Right lobe of liver (tissue), 6 donors: ENCODE measurements around the gene ADAMTS6. TPM values are rescaled to one million over a fixed set of nuclear protein-coding genes. Genes with fewer than 3 reads are reported as not detected.

Experiments used
- ATAC-seq, 4 donors: fragments of 200-7000 bp; cut with Tn5 transposase; one replicate each; pipeline ENCODE4 v1.9.1; 2020; ENCODE audit warnings: mild to moderate bottlenecking in 4 of 4, moderate library complexity in 4 of 4
- DNase-seq, 3 donors: peaks; one replicate each; pipeline ENCODE4 v3.0.0-alpha.2; 2020
- H3K27ac ChIP-seq, 3 donors: fragments of 200-600 bp; one replicate each; pipeline ENCODE4 v1.8.0; 2022
- H3K27me3 ChIP-seq, 2 donors: fragments of 200-600 bp; one replicate each; pipeline ENCODE4 v1.8.0; 2022
- H3K36me3 ChIP-seq, 4 donors: fragments of 200-600 bp; sonication (generic) in 1 of 4; one replicate each; pipeline versions ENCODE4 v1.5.1 to v1.8.0; 2017 to 2022; ENCODE audit warnings: control low read depth in 1 of 4
- H3K4me1 ChIP-seq, 4 donors: fragments of 200-600 bp; sonication (generic) in 1 of 4; one replicate each; pipeline versions ENCODE4 v1.5.1 to v1.8.0; 2017 to 2022; ENCODE audit warnings: control low read depth in 1 of 4
- H3K4me3 ChIP-seq, 3 donors: fragments of 200-600 bp; one replicate each; pipeline ENCODE4 v1.8.0; 2022
- H3K9me3 ChIP-seq, 4 donors: fragments of 200-600 bp; sonication (generic) in 1 of 4; one replicate each; pipeline versions ENCODE4 v1.5.1 to v1.8.0; 2017 to 2022; ENCODE audit warnings: control low read depth in 1 of 4
- POLR2A ChIP-seq: fragments of 450-650 bp; IDR thresholded peaks from one replicate; pipeline ENCODE4 v1.6.1; 2017; ENCODE audit warnings: antibody characterized with exemption, mild to moderate bottlenecking
- WGBS: methylation state at CpG from one replicate; pipeline ENCODE4 v1.1.6; 2018; ENCODE audit warnings: low coverage, low lambda C conversion rate; ENCODE audit not compliant: insufficient coverage; ENCODE audit errors: missing lambda C conversion rate; 5-methylcytosine and 5-hydroxymethylcytosine counted together
- intact Hi-C, 2 donors: fragments of 100-400 bp; cut with DNase I; formaldehyde crosslinking; loops; one replicate each; pipeline versions ENCODE4 v1.11.2 to v1.14.1; 2022
- total RNA-seq, 6 experiments: library from RNA; depleted of rRNA in 2 of 6; stranded (reverse); fragments of >200 nt in 2 of 6; fragmentation: NEBNext Ultra II Directional in 3 of 6; extraction: Animal tissue kit (Norgen Biotek cat#: 25700) in 3 of 6; gene quantifications; one replicate each; pipeline versions ENCODE4 v1.1.0 to v1.2.4, GENCODE V29; 2016 to 2023
- TF ChIP-seq, protein P1 (sequence below), 4 donors: fragments of 200-600 bp in 3 of 4; fragments of 450-650 bp in 1 of 4; IDR thresholded peaks; one replicate each; pipeline versions ENCODE4 v1.5.1 to v1.8.0; 2016 to 2022; ENCODE audit warnings: antibody characterized with exemption in 4 of 4, mild to moderate bottlenecking in 2 of 4
- donor health status: DM: no; HTN: yes; CAD: no.
- donor health status: DM: no; HTN: no; CAD: no.
- donor health status: DM: no; HTN: no; CAD: no.
- donor health status: DM: no; HTN: yes; CAD: no.
- donor health status: DM: no; HTN: yes; CAD: no.

ADAMTS6 gene
- total RNA-seq, 6 experiments from 2014 or later = 0.17 to 0.56 (median 0.40) TPM

DNA sequence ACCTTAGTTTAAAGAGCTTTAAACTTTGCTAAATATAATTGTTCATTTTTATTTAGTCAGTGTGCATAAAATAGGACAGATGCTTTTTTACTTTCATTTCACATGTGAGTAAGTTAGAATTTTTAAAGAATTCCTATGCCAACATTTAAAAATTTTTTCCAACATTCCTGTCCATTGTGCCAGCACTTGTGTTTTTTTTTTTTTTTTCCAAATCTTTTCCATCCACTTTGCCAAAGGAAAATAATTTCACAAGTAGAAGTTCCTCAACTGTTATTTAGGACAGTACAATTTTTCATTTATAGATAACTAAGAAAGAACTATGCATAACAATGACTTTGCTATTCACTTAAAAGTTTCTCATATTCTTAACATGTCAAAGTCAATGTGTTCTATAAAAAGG lies 189.5 kb downstream of the ADAMTS6 start:
- intact Hi-C loops = no loop called here
- Histone ChIP-seq H3K27ac (no peak overlapping the region), H3K36me3 (no peaks in the 10 kb centered on the region), H3K4me1 (no peaks in the 10 kb centered on the region), H3K4me3 (no peak overlapping the region), H3K27me3 (no peaks in the 10 kb centered on the region), H3K9me3 (no peaks in the 10 kb centered on the region)
- DNase-seq = no peak
- ATAC-seq = no peak
- TF ChIP-seq, protein P1, sequence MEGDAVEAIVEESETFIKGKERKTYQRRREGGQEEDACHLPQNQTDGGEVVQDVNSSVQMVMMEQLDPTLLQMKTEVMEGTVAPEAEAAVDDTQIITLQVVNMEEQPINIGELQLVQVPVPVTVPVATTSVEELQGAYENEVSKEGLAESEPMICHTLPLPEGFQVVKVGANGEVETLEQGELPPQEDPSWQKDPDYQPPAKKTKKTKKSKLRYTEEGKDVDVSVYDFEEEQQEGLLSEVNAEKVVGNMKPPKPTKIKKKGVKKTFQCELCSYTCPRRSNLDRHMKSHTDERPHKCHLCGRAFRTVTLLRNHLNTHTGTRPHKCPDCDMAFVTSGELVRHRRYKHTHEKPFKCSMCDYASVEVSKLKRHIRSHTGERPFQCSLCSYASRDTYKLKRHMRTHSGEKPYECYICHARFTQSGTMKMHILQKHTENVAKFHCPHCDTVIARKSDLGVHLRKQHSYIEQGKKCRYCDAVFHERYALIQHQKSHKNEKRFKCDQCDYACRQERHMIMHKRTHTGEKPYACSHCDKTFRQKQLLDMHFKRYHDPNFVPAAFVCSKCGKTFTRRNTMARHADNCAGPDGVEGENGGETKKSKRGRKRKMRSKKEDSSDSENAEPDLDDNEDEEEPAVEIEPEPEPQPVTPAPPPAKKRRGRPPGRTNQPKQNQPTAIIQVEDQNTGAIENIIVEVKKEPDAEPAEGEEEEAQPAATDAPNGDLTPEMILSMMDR (IDR thresholded peaks at IDR 0.05) = no peak
- no peak for TF ChIP-seq POLR2A

DNA sequence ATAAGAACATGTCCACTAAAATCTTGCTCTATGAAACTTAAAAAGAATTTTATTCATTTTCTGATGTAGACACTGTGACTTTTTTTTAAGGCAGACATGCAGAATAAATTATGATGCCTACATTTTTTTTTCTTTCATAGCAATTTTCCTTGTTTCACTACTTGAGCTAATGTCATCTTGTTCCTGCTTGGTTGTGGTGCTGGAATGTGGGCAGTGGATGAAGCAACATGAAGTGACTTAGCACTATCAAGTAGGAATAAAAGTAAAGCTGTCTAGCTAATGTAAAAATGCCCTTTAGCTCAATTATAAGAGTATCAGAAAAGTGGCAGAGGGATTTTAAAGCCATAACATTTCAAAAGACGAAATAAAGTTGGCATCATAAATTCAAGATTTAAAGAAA lies 191.0 kb downstream of the ADAMTS6 start:
- H3K36me3 ChIP-seq = no peaks in the 10 kb centered on the region
- intact Hi-C loops = no loop called here
- H3K4me1 ChIP-seq = no peaks in the 10 kb centered on the region
- no peaks in the 10 kb centered on the region for H3K9me3 ChIP-seq
- no peak overlapping the region for H3K27ac ChIP-seq
- 100% methylated on average over 1 of the region's 1 CpG for WGBS
- no peak for DNase-seq
- ATAC-seq = no peak
- no peak overlapping the region for H3K4me3 ChIP-seq
- H3K27me3 ChIP-seq = no peaks in the 10 kb centered on the region
- TF ChIP-seq POLR2A = no peak
- TF ChIP-seq, protein P1 (IDR thresholded peaks at IDR 0.05) = no peak

DNA sequence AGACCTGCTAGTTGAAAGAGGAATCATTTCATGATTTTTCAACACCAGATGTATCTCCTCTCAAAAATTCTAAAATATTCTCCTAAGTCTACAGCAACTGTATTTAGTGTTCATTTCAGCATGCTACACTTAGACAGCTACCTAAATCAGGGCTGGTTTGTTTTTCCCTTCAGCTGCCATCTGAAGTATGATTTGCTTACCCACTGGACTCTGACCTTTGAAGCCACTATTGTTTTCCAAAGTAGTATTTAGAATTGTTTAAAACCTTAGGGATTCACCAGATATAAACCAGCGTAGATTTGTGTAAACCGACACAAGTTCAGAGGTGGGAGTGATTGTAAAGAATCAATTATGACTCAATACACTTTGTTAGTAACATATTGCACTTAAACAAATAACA lies 193.1 kb downstream of the ADAMTS6 start:
- H3K9me3 ChIP-seq = no peaks in the 10 kb centered on the region
- TF ChIP-seq, protein P1 (IDR thresholded peaks at IDR 0.05) = no peak
- TF ChIP-seq POLR2A = no peak
- DNase-seq (no peak), ATAC-seq (no peak)
- intact Hi-C loops = no loop called here
- H3K36me3 ChIP-seq = no peaks in the 10 kb centered on the region
- H3K4me3 ChIP-seq = no peak overlapping the region
- H3K27me3 ChIP-seq = no peaks in the 10 kb centered on the region
- no peaks in the 10 kb centered on the region for H3K4me1 ChIP-seq
- WGBS = 77% methylated on average over 2 of the region's 2 CpGs
- H3K27ac ChIP-seq = no peak overlapping the region

DNA sequence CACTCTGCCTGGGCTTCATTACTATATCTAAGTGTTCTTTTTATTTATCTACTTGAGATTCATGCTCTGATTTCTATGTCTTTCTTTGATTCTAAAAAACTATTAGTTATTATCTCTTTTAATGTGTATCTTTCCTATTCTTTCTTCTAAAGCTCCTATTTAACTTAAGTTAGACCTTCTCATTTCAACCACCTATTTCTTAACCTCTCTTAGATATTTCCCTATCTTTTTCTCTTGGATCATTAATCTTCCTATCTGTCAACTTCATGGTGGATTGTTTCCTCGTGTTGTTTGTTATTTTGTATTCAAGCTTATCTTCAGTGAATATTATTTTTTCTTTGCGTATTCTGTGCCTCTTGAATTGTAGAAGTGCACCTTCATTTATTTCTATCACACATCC lies 202.1 kb downstream of the ADAMTS6 start:
- Histone ChIP-seq H3K27ac (no peak overlapping the region), H3K9me3 (no peaks in the 10 kb centered on the region), H3K4me1 (no peaks in the 10 kb centered on the region), H3K27me3 (no peaks in the 10 kb centered on the region), H3K36me3 (no peaks in the 10 kb centered on the region), H3K4me3 (no peak overlapping the region)
- ATAC-seq = no peak
- TF ChIP-seq, protein P1 (IDR thresholded peaks at IDR 0.05) = no peak
- no peak for TF ChIP-seq POLR2A
- DNase-seq = no peak
- WGBS = 47% methylated on average over 2 of the region's 2 CpGs
- intact Hi-C loops = no loop called here

DNA sequence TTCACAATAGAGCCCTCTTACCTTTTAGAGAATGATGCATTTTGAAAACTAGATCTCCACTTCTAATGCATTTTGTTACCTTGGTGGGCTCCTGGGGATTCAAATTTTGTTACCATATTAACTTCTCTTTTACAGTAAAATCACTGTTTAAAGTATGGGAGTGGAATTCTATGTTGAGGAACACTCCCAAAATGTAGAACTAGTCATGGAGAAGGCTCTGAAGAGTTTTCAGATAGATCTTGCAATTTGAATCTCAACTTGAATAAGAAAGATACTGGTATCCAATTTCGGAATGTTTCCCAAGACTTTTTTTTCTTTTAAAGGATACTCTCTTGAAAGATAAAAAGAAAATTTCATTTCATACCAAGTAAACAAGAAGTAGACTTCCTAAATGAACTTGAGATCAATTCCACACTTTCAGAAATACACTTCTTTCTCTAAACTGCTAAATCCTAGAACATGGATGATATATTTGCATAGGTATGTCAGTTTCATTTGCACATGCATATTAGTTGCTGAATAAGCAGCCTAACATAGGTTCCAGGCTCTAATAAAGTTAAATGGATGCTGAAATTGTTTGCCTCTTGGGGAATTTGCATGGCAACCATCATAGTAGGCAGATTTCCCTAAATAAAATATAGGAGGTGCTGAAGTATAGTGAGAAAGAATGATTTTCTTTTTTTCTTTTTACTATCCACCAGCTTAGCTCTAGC lies 205.4 kb downstream of the ADAMTS6 start:
- ATAC-seq (no peak), DNase-seq (no peak)
- Histone ChIP-seq H3K9me3 (no peaks in the 10 kb centered on the region), H3K4me1 (no peaks in the 10 kb centered on the region), H3K4me3 (no peak overlapping the region), H3K36me3 (no peaks in the 10 kb centered on the region), H3K27me3 (no peaks in the 10 kb centered on the region), H3K27ac (no peak overlapping the region)
- 47% methylated on average over 1 of the region's 1 CpG for WGBS
- TF ChIP-seq, protein P1 (IDR thresholded peaks at IDR 0.05) = no peak
- no peak for TF ChIP-seq POLR2A
- intact Hi-C loops = no loop called here
